Caco-2 (cell line): Measurements from ENCODE around the gene SCUBE1. TPM values are rescaled to one million over a fixed set of nuclear protein-coding genes. Genes with fewer than 3 reads are reported as not detected.

Source experiments
- BruUV-seq: library from RNA; stranded (reverse); fragments of 400-500 nt; replicated peaks from 2 replicates; lab custom pipeline; 2021; lab: Mats Ljungman, UMichigan
- CTCF ChIA-PET: fragments of 300-600 bp; sonication (Branson Sonifier 250); formaldehyde crosslinking; loops from one replicate; lab custom pipeline; 2022; ENCODE audit warnings: antibody characterized with exemption; lab: Charles Lee
- POLR2A ChIA-PET: fragments of 300-600 bp; sonication (Branson Sonifier 250); formaldehyde crosslinking; loops from one replicate; lab custom pipeline; 2022; ENCODE audit warnings: antibody characterized with exemption; lab: Charles Lee
- DNase-seq, 2 experiments: peaks; one replicate each; pipeline versions ENCODE4 v3.0.0 to v3.0.0-alpha.2; 2020 to 2022
- H3K27me3 ChIP-seq: replicated peaks from 2 replicates; pipeline ENCODE4 v1.6.0; 2011; ENCODE audit warnings: low read length; ENCODE audit not compliant: control insufficient read depth, insufficient read depth
- H3K36me3 ChIP-seq: 2 replicates; pipeline ENCODE4 v1.5.1; 2011; ENCODE audit warnings: low read length; ENCODE audit not compliant: control insufficient read depth, insufficient read depth
- H3K4me1 ChIP-seq: fragments of 250-450 bp; sonication (Bioruptor Pico); 2 replicates; pipeline ENCODE4 v1.5.1; 2020; ENCODE audit warnings: mild to moderate bottlenecking
- H3K4me3 ChIP-seq: 2 replicates; pipeline ENCODE4 v1.5.1; 2011; ENCODE audit warnings: low read depth, mild to moderate bottlenecking, control low read depth, low read length
- H3K9me3 ChIP-seq: fragments of 250-450 bp; sonication (Bioruptor Pico); 2 replicates; pipeline ENCODE4 v1.5.1; 2020; ENCODE audit warnings: mild to moderate bottlenecking, moderate library complexity
- H3K27ac Mint-ChIP-seq: one replicate; pipeline ENCODE4 v1.8.0; 2022; ENCODE audit warnings: mixed read lengths; ENCODE audit not compliant: unreplicated experiment
- H3K27me3 Mint-ChIP-seq: one replicate; pipeline ENCODE4 v1.8.0; 2022; ENCODE audit warnings: mixed read lengths; ENCODE audit not compliant: insufficient read depth, unreplicated experiment
- H3K36me3 Mint-ChIP-seq: one replicate; pipeline ENCODE4 v1.8.0; 2022; ENCODE audit warnings: mild to moderate bottlenecking, mixed read lengths; ENCODE audit not compliant: insufficient read depth, unreplicated experiment
- H3K4me1 Mint-ChIP-seq: one replicate; pipeline ENCODE4 v1.8.0; 2022; ENCODE audit warnings: low read depth, mixed read lengths; ENCODE audit not compliant: unreplicated experiment
- H3K4me3 Mint-ChIP-seq: one replicate; pipeline ENCODE4 v1.8.0; 2022; ENCODE audit warnings: mild to moderate bottlenecking, moderate library complexity, mixed read lengths; ENCODE audit not compliant: unreplicated experiment
- H3K9me3 Mint-ChIP-seq: one replicate; pipeline ENCODE4 v1.8.0; 2022; ENCODE audit warnings: mixed read lengths; ENCODE audit not compliant: unreplicated experiment
- intact Hi-C: fragments of 100-400 bp; cut with micrococcal nuclease; formaldehyde crosslinking; loops from one replicate; pipeline ENCODE4 v1.10.0; 2022; ENCODE audit not compliant: unreplicated experiment
- total RNA-seq: library from RNA; stranded (reverse); gene quantifications from 2 replicates; pipeline ENCODE4 v1.2.3, GENCODE V29; 2022
- TF ChIP-seq, protein P1 (sequence below), 2 experiments: fragments of 200-600 bp in 1 of 2; IDR thresholded peaks; 1 replicate in 1 of 2; 2 replicates in 1 of 2; pipeline versions ENCODE4 v1.5.1 to v1.8.0; 2011 to 2022; ENCODE audit warnings: antibody characterized with exemption in 1 of 2, control low read depth in 1 of 2, inconsistent platforms in 1 of 2, low read depth in 1 of 2, low read length in 1 of 2, mild to moderate bottlenecking in 1 of 2, moderate library complexity in 1 of 2; ENCODE audit not compliant: insufficient read depth in 1 of 2, severe bottlenecking in 1 of 2, unreplicated experiment in 1 of 2

Gene SCUBE1
- total RNA-seq, 1 experiment from 2014 or later, result not detected

DNA sequence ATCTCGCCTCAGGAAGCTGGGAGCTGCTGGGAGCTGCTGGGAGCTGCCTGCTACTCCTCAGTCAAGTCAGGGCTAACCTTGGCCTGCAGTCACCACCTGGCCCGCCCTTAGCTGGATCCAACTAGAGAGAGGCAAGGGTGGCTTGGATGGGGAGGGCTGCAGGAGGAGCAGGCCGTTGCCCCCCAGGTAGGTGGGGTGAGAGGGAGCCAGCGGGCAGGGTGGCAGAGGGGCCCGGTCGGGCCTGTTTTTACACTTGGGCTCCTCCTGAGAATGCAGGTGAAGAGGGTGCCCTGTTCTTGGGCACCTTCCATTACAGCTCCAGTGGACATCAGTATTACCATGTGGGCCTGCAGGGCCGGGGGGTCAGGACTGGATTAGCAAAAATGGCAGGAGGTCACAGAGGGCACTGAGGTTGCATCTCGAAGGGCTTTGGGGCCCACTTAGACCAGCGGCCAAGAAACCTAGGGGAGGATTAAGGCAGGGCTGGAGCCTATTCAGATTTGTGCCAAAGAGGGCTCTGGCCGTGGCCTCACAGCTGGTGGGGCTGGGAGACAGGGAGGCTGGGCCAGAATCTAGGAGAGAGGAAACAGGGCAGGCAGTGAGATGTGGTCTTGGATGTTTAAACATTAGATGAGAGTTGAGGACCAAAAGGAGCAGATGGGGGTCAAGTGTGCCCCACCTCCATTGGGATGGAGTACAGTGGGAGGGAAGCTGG, 95.5 kb downstream of the SCUBE1 start:
- intact Hi-C loops, result no loop called here
- Mint-ChIP-seq H3K9me3 (no peaks in the 10 kb centered on the region), H3K27me3 (no peaks in the 10 kb centered on the region), H3K36me3 (no peaks in the 10 kb centered on the region), H3K27ac (no peak overlapping the region), H3K4me3 (no peak overlapping the region), H3K4me1 (no peaks in the 10 kb centered on the region)
- no peaks in the 10 kb centered on the region for H3K4me1 ChIP-seq
- TF ChIP-seq, protein P1, sequence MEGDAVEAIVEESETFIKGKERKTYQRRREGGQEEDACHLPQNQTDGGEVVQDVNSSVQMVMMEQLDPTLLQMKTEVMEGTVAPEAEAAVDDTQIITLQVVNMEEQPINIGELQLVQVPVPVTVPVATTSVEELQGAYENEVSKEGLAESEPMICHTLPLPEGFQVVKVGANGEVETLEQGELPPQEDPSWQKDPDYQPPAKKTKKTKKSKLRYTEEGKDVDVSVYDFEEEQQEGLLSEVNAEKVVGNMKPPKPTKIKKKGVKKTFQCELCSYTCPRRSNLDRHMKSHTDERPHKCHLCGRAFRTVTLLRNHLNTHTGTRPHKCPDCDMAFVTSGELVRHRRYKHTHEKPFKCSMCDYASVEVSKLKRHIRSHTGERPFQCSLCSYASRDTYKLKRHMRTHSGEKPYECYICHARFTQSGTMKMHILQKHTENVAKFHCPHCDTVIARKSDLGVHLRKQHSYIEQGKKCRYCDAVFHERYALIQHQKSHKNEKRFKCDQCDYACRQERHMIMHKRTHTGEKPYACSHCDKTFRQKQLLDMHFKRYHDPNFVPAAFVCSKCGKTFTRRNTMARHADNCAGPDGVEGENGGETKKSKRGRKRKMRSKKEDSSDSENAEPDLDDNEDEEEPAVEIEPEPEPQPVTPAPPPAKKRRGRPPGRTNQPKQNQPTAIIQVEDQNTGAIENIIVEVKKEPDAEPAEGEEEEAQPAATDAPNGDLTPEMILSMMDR (IDR thresholded peaks at IDR 0.05; ENCODE audit: insufficient read depth in 1 of 2, low read depth in 1 of 2, low read length in 1 of 2, severe bottlenecking in 1 of 2, unreplicated experiment in 1 of 2), result no peak
- H3K36me3 ChIP-seq, result no peaks in the 10 kb centered on the region
- CTCF ChIA-PET, result interaction anchor here (1.0 to 1.5 kb wide), 2 partner anchors 16 kb away, joined by 3 to 6 read pairs; no protein-coding TSS in a partner anchor
- H3K27me3 ChIP-seq, result no peaks in the 10 kb centered on the region; the same call in 1 of the 2 replicates
- H3K4me3 ChIP-seq, result no peak overlapping the region
- H3K9me3 ChIP-seq, result no peaks in the 10 kb centered on the region
- no TSS peak for BruUV-seq
- POLR2A ChIA-PET, result no interaction called here
- no peak for DNase-seq

DNA sequence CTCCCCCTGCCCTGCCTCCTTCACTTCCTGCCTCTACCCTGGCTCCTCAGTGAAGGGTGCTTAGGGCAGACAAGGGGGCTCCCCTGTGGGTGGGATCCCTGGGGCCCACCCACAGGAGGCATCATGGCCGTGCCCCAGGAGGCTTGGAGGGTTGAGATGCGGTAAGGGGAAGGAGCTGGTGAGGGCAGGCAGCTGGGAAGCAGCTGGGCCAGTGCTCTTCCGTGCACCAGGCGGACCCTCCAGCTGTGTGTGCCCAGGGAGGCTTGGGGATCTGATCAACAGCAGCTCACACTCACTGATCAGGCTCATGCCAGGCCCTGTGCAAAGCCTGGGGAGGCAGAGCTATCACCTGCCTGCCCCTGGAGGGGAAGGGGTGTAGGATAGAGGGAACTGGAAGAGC, 97.0 kb downstream of the SCUBE1 start:
- H3K9me3 ChIP-seq, result no peaks in the 10 kb centered on the region
- no peaks in the 10 kb centered on the region for H3K4me1 Mint-ChIP-seq
- ChIA-PET POLR2A (no interaction called here), CTCF (interaction anchor here (0.6 to 1.5 kb wide), 2 partner anchors 14 to 15 kb away, joined by 4 to 6 read pairs; no protein-coding TSS in a partner anchor)
- no peaks in the 10 kb centered on the region for H3K36me3 ChIP-seq
- H3K4me3 Mint-ChIP-seq, result no peak overlapping the region
- H3K4me1 ChIP-seq, result no peaks in the 10 kb centered on the region
- no peak overlapping the region for H3K4me3 ChIP-seq
- TF ChIP-seq, protein P1 (IDR thresholded peaks at IDR 0.05; ENCODE audit: insufficient read depth in 1 of 2, low read depth in 1 of 2, low read length in 1 of 2, severe bottlenecking in 1 of 2, unreplicated experiment in 1 of 2), result no peak
- H3K27ac Mint-ChIP-seq, result no peak overlapping the region
- no TSS peak for BruUV-seq
- H3K27me3 ChIP-seq, result no peaks in the 10 kb centered on the region; the same call in 1 of the 2 replicates
- no peaks in the 10 kb centered on the region for H3K27me3 Mint-ChIP-seq
- no peak for DNase-seq
- intact Hi-C loops, result no loop called here
- no peaks in the 10 kb centered on the region for H3K9me3 Mint-ChIP-seq
- no peaks in the 10 kb centered on the region for H3K36me3 Mint-ChIP-seq

DNA sequence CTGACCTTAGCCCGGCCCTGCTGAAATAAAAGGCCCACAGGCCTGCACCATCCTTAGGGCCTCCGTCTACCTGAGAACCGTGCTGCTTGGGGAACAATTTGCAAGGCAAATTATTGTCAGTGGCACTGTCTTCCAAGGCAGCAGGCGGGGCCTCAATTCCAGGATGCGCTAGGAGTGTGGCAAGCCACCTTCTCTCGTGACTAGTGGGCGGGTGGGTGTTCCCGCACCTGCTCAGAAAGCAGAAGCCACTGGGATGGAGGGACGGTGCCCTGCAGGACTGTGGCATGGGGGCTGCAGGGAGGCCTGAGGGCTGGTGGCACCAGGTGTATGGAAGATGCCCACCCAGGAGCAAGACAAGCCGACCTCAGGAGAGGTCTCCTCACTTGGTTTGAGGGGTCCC, 97.5 kb downstream of the SCUBE1 start:
- TF ChIP-seq, protein P1 (IDR thresholded peaks at IDR 0.05; ENCODE audit: insufficient read depth in 1 of 2, low read depth in 1 of 2, low read length in 1 of 2, severe bottlenecking in 1 of 2, unreplicated experiment in 1 of 2), result no peak
- Histone ChIP-seq H3K9me3 (no peaks in the 10 kb centered on the region), H3K36me3 (no peaks in the 10 kb centered on the region), H3K4me3 (no peak overlapping the region), H3K27me3 (no peaks in the 10 kb centered on the region), H3K4me1 (no peaks in the 10 kb centered on the region)
- Mint-ChIP-seq H3K27me3 (no peaks in the 10 kb centered on the region), H3K9me3 (no peaks in the 10 kb centered on the region), H3K36me3 (no peaks in the 10 kb centered on the region), H3K27ac (no peak overlapping the region), H3K4me3 (no peak overlapping the region), H3K4me1 (no peaks in the 10 kb centered on the region)
- no TSS peak for BruUV-seq
- CTCF ChIA-PET, result interaction anchor here (0.6 kb wide), 1 partner anchor 14 kb away, joined by 4 read pairs; no protein-coding TSS in a partner anchor
- intact Hi-C loops, result no loop called here
- POLR2A ChIA-PET, result no interaction called here
- DNase-seq, result no peak
